ENCODE data around the gene DCLK2.

DNA sequence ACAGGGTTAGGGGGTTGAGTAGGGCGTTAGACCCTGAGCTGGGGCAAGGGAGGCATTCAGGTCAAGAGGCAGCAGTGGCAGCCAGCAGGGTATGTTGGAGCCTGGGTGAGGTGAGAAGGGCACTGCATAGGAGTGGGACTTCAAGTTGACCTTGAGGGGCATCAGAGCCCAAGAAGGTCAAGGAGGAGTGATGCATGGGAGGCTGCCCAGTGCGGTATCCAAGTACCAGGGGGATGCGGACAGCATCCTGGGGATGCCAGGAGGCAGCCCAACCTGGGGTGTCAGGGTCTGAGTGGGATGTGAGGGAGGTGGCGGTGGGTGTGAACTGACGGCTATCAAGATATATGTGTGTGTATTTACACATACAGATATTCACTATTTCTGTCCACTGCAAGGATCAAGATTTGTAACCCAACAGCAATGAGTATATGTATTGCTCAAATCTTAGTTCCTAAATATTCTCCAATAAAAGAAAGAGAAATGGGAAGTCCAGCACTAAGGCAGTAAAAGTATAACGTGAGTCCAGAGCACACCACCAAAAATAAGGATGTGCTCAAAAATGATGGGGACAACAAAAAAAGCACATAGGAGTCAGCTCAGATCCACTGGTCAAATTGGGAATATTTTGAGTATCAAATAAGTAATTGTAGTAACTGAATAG, 9.8 kb upstream of the DCLK2 start:
- TF ChIP-seq, protein P1, sequence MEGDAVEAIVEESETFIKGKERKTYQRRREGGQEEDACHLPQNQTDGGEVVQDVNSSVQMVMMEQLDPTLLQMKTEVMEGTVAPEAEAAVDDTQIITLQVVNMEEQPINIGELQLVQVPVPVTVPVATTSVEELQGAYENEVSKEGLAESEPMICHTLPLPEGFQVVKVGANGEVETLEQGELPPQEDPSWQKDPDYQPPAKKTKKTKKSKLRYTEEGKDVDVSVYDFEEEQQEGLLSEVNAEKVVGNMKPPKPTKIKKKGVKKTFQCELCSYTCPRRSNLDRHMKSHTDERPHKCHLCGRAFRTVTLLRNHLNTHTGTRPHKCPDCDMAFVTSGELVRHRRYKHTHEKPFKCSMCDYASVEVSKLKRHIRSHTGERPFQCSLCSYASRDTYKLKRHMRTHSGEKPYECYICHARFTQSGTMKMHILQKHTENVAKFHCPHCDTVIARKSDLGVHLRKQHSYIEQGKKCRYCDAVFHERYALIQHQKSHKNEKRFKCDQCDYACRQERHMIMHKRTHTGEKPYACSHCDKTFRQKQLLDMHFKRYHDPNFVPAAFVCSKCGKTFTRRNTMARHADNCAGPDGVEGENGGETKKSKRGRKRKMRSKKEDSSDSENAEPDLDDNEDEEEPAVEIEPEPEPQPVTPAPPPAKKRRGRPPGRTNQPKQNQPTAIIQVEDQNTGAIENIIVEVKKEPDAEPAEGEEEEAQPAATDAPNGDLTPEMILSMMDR (conservative IDR thresholded peaks at IDR 0.05; ENCODE audit: low read depth, low read length): no peak
- TF ChIP-seq EZH2 (IDR thresholded peaks at IDR 0.05; ENCODE audit: low read length, unreplicated experiment) (no peak), EZH2phosphoT487 (IDR thresholded peaks at IDR 0.05; ENCODE audit: borderline replicate concordance, low read length) (no peak)
